SK-N-SH (cell line): ENCODE measurements around the gene MAP2K3. TPM values are rescaled to one million over a fixed set of nuclear protein-coding genes. Genes with fewer than 3 reads are reported as not detected.

Experiments used
- CTCF ChIA-PET: fragments of 300-600, 350-600 bp; formaldehyde crosslinking; extraction: SDS; loops from one replicate; lab custom pipeline; 2021; lab: Yijun Ruan, JAX
- POLR2A ChIA-PET: fragments of 350-600 bp; sonication (Branson Sonifier 250); formaldehyde crosslinking; extraction: SDS; loops from one replicate; lab custom pipeline; 2020; ENCODE audit warnings: antibody characterized with exemption, inconsistent platforms; lab: Yijun Ruan, JAX
- DNase-seq: peaks from one replicate; pipeline ENCODE4 v3.0.0; 2012
- H2AFZ ChIP-seq: fragments of 200-600 bp; sonication (generic); 2 replicates; pipeline ENCODE4 v1.8.1; 2016; ENCODE audit warnings: antibody characterized with exemption, mild to moderate bottlenecking, low read depth
- H3F3A ChIP-seq: fragments of 200-600 bp; sonication (generic); replicated peaks from 2 replicates; pipeline ENCODE3; 2016; ENCODE audit warnings: antibody characterized with exemption, mild to moderate bottlenecking; ENCODE audit not compliant: insufficient read depth
- H3K27ac ChIP-seq, 2 experiments: fragments of 200-500 bp in 1 of 2; fragments of 200-600 bp in 1 of 2; sonication (Bioruptor generic) in 1 of 2; sonication (generic), shearing (Covaris generic) in 1 of 2; 2 replicates each; pipeline versions ENCODE4 v1.5.1 to v1.6.1; 2014 to 2016; ENCODE audit warnings: low read depth in 2 of 2, inconsistent platforms in 1 of 2, low read length in 1 of 2, mild to moderate bottlenecking in 1 of 2, mixed read lengths in 1 of 2
- H3K27me3 ChIP-seq: fragments of 200-600 bp; sonication (generic), shearing (Covaris generic); 2 replicates; pipeline ENCODE4 v1.6.1; 2016; ENCODE audit warnings: mixed run types; ENCODE audit not compliant: insufficient read depth
- H3K36me3 ChIP-seq, 2 experiments: fragments of 200-500 bp in 1 of 2; fragments of 200-600 bp in 1 of 2; sonication (Bioruptor generic) in 1 of 2; sonication (generic) in 1 of 2; replicated peaks in 1 of 2; 2 replicates each; pipeline versions ENCODE3 to v1.5.1; 2014 to 2016; ENCODE audit warnings: low read length in 1 of 2, mild to moderate bottlenecking in 1 of 2; ENCODE audit not compliant: insufficient read depth in 2 of 2, control insufficient read depth in 1 of 2
- H3K4me1 ChIP-seq, 2 experiments: fragments of 200-500 bp in 1 of 2; fragments of 200-600 bp in 1 of 2; sonication (Bioruptor generic) in 1 of 2; sonication (generic), shearing (Covaris generic) in 1 of 2; 2 replicates each; pipeline versions ENCODE4 v1.5.1 to v1.6.1; 2014 to 2016; ENCODE audit warnings: low read depth in 1 of 2, low read length in 1 of 2, mixed run types in 1 of 2; ENCODE audit not compliant: insufficient read depth in 2 of 2, control insufficient read depth in 1 of 2
- H3K4me2 ChIP-seq: fragments of 200-600 bp; sonication (generic), shearing (Covaris generic); 2 replicates; pipeline ENCODE4 v1.6.1; 2017; ENCODE audit warnings: mixed run types
- H3K4me3 ChIP-seq, 2 experiments: fragments of 200-500 bp in 1 of 2; fragments of 200-600 bp in 1 of 2; sonication (Bioruptor generic) in 1 of 2; sonication (generic), shearing (Covaris generic) in 1 of 2; 2 replicates each; pipeline versions ENCODE4 v1.5.1 to v1.8.1; 2014 to 2016; ENCODE audit warnings: low read depth in 2 of 2, inconsistent platforms in 1 of 2, low read length in 1 of 2, mild to moderate bottlenecking in 1 of 2, mixed read lengths in 1 of 2, moderate library complexity in 1 of 2
- H3K79me2 ChIP-seq: fragments of 200-600 bp; sonication (generic); 2 replicates; pipeline ENCODE4 v1.8.1; 2017; ENCODE audit warnings: mild to moderate bottlenecking; ENCODE audit not compliant: insufficient read depth
- H3K9ac ChIP-seq: fragments of 200-600 bp; sonication (generic); 2 replicates; pipeline ENCODE4 v1.6.1; 2017; ENCODE audit warnings: mixed run types
- H3K9me2 ChIP-seq: fragments of 200-600 bp; sonication (generic); 2 replicates; pipeline ENCODE4 v1.6.1; 2017; ENCODE audit warnings: mixed run types
- H3K9me3 ChIP-seq: fragments of 200-600 bp; sonication (generic); 2 replicates; pipeline ENCODE4 v1.6.1; 2017; ENCODE audit warnings: mixed run types, mild to moderate bottlenecking, moderate library complexity
- H4K20me1 ChIP-seq: fragments of 200-600 bp; sonication (generic); 2 replicates; pipeline ENCODE4 v1.6.1; 2017; ENCODE audit warnings: mild to moderate bottlenecking, mixed run types; ENCODE audit not compliant: insufficient read depth
- CHD2 ChIP-seq: fragments of 150-350 bp; IDR thresholded peaks from 2 replicates; pipeline ENCODE4 v1.6.1; 2018; ENCODE audit warnings: low read length; ENCODE audit not compliant: partially characterized antibody
- ELF1 ChIP-seq: IDR thresholded peaks from 2 replicates; pipeline ENCODE4 v1.4.0; 2012
- EP300 ChIP-seq, 2 experiments: IDR thresholded peaks; 2 replicates each; pipeline versions ENCODE4 v1.4.0 to v1.6.1; 2012; ENCODE audit warnings: borderline replicate concordance in 1 of 2, low read depth in 1 of 2, low read length in 1 of 2
- FOSL2 ChIP-seq: IDR thresholded peaks from 2 replicates; pipeline ENCODE4 v1.4.0; 2012; ENCODE audit warnings: low read depth, mild to moderate bottlenecking, moderate library complexity, borderline replicate concordance
- FOXJ3 ChIP-seq: sonication (generic); formaldehyde crosslinking; IDR thresholded peaks from 2 replicates; pipeline ENCODE4 v1.5.1; 2020; ENCODE audit warnings: mild to moderate bottlenecking, missing genetic modification reagents
- GABPA ChIP-seq: IDR thresholded peaks from 2 replicates; pipeline ENCODE4 v1.4.0; 2012; ENCODE audit warnings: low read depth, mild to moderate bottlenecking
- JUND ChIP-seq: IDR thresholded peaks from 2 replicates; pipeline ENCODE4 v1.4.0; 2012
- MAX ChIP-seq: IDR thresholded peaks from 2 replicates; pipeline ENCODE4 v1.4.0; 2012; ENCODE audit warnings: low read depth
- MEF2A ChIP-seq: IDR thresholded peaks from 2 replicates; pipeline ENCODE4 v1.4.0; 2012; ENCODE audit warnings: low read depth, borderline replicate concordance
- NFIC ChIP-seq: IDR thresholded peaks from 2 replicates; pipeline ENCODE4 v1.4.0; 2012; ENCODE audit warnings: borderline replicate concordance
- POLR2AphosphoS5 ChIP-seq: IDR thresholded peaks from 2 replicates; pipeline ENCODE4 v1.6.1; 2012; ENCODE audit warnings: low read depth, low read length
- RAD21 ChIP-seq: IDR thresholded peaks from 2 replicates; pipeline ENCODE4 v1.6.1; 2012; ENCODE audit warnings: mild to moderate bottlenecking, low read length
- RFX5 ChIP-seq: IDR thresholded peaks from 2 replicates; pipeline ENCODE4 v1.6.1; 2012; ENCODE audit warnings: mild to moderate bottlenecking, improper control_type of control experiment, low read length
- SIN3A ChIP-seq: IDR thresholded peaks from 2 replicates; pipeline ENCODE4 v1.6.1; 2012; ENCODE audit warnings: low read depth, mild to moderate bottlenecking, low read length, moderate library complexity, borderline replicate concordance
- SMC3 ChIP-seq: IDR thresholded peaks from 2 replicates; pipeline ENCODE4 v1.6.1; 2012; ENCODE audit warnings: low read depth, low read length, improper control_type of control experiment
- TEAD4 ChIP-seq: IDR thresholded peaks from 2 replicates; pipeline ENCODE4 v1.4.0; 2012; ENCODE audit warnings: mild to moderate bottlenecking, borderline replicate concordance; ENCODE audit not compliant: insufficient read depth
- YY1 ChIP-seq: IDR thresholded peaks from 2 replicates; pipeline ENCODE4 v1.4.0; 2012; ENCODE audit warnings: low read depth, mild to moderate bottlenecking
- WGBS: methylation state at CpG from one replicate; pipeline ENCODE4 v1.1.6; 2017; ENCODE audit warnings: low lambda C conversion rate; 5-methylcytosine and 5-hydroxymethylcytosine counted together
- polyA plus RNA-seq, 3 experiments: library from polyadenylated mRNA; depleted of rRNA; stranded (reverse); fragments of >200 nt; gene quantifications; 2 replicates each; pipeline ENCODE4 v1.2.3, GENCODE V29; 2012
- TF ChIP-seq, protein P1 (sequence below): fragments of 150-350 bp; IDR thresholded peaks from 2 replicates; pipeline ENCODE4 v1.6.1; 2017; ENCODE audit warnings: antibody characterized with exemption, low read length, low read depth, borderline replicate concordance
- TF ChIP-seq, protein P2 (sequence below): IDR thresholded peaks from 2 replicates; pipeline ENCODE4 v1.4.0; 2012; ENCODE audit warnings: low read depth, borderline replicate concordance

The MAP2K3 gene
- polyA plus RNA-seq, 1 of the 3 experiments (the other 2 are of a cell fraction) = 30.0 TPM

- H3K9me3 ChIP-seq = no peaks in the 10 kb centered on the region
- no peaks in the 10 kb centered on the region for H3K27me3 ChIP-seq
- H3K4me2 ChIP-seq = no peak overlapping the region
- H3F3A ChIP-seq = no peaks in the 10 kb centered on the region
- no peaks in the 10 kb centered on the region for H3K36me3 ChIP-seq
- TF ChIP-seq NFIC = no peak
- no peak for TF ChIP-seq JUND
- TF ChIP-seq CHD2 = no peak
- no peak for TF ChIP-seq ELF1
- no peak for TF ChIP-seq GABPA
- TF ChIP-seq POLR2AphosphoS5 = no peak
- no peak for TF ChIP-seq FOSL2
- TF ChIP-seq, protein P1, sequence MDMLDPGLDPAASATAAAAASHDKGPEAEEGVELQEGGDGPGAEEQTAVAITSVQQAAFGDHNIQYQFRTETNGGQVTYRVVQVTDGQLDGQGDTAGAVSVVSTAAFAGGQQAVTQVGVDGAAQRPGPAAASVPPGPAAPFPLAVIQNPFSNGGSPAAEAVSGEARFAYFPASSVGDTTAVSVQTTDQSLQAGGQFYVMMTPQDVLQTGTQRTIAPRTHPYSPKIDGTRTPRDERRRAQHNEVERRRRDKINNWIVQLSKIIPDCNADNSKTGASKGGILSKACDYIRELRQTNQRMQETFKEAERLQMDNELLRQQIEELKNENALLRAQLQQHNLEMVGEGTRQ = no peak
- TF ChIP-seq FOXJ3 = no peak
- TF ChIP-seq SIN3A = no peak
- TF ChIP-seq MEF2A = no peak
- TF ChIP-seq RFX5 = no peak
- no peak for TF ChIP-seq RAD21
- TF ChIP-seq MAX = no peak
- TF ChIP-seq YY1 = no peak
- TF ChIP-seq TEAD4 = no peak
- no peak for DNase-seq
- H2AFZ ChIP-seq = no peak overlapping the region
- H3K4me3 ChIP-seq = no peak overlapping the region
- H4K20me1 ChIP-seq = no peaks in the 10 kb centered on the region
- no peaks in the 10 kb centered on the region for H3K9me2 ChIP-seq
- H3K9ac ChIP-seq = no peak overlapping the region
- H3K27ac ChIP-seq = no peak overlapping the region
- H3K4me1 ChIP-seq = peaks cover 0 to 20% of the 10 kb centered on the region in 2 experiments; a peak in 1 of 4 replicates
- no peaks in the 10 kb centered on the region for H3K79me2 ChIP-seq
- ChIA-PET CTCF (no interaction called here), POLR2A (interaction anchor here (0.6 kb wide), 1 partner anchor 1521 kb away, joined by 3 read pairs; no protein-coding TSS in a partner anchor)
Measured at GRCh38 chr17:21362331-21362931, 77.9 kb downstream of the MAP2K3 start.

DNA sequence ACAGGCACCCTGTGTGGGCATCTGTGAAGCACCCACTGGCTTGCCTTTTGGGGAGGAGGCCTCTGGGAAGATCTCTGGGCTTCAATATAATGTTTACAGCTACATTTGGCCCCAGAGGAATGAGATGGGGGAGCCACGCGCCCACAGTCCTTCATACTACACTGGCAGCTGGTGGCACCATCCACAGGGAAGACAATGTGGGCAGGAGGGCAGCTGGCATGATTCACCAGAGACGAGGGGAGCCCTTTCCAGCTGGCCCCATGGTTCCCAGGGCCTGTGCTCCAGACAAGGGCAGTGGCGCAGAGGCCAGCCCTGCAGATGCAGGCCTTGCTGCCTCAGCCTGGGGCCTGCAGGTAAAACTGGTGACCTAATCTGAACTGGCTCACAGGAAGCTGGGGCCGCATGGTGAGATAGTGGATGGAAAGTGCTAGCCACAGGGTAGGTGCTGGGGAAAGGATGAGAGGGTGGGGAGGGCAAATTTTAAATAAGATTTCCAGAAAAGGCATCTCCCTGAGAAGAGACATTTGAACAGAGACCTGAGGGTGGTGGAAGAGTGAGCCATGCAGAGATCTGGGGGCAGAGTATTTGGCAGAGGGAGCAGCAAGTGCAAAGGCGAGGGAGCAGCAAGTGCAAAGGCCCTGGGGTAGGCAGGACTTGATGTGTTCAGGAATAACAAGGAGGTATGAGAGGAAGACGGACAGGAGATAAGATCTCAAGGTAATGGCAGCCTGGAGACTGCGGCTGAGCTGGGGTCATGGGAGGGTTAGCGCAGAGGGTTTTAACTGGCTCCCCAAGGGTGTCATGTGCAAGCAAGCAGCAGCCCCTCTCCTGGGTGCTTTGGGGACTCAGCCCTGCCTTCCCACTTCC lies 79.5 kb downstream of the MAP2K3 start:
- H3K27me3 ChIP-seq = no peaks in the 10 kb centered on the region
- H3K27ac ChIP-seq = no peak overlapping the region
- no peaks in the 10 kb centered on the region for H3K79me2 ChIP-seq
- H4K20me1 ChIP-seq = no peaks in the 10 kb centered on the region
- WGBS = 70% methylated on average over 9 of the region's 9 CpGs
- no peak for DNase-seq
- H3K4me1 ChIP-seq = peaks cover 0 to 12% of the 10 kb centered on the region in 2 experiments; a peak in 1 of 4 replicates
- CTCF ChIA-PET = interaction anchor here (0.6 to 1.5 kb wide), 5 partner anchors 9 to 245 kb away, joined by 3 to 6 read pairs (median 3); no protein-coding TSS in a partner anchor
- no peak overlapping the region for H3K4me2 ChIP-seq
- H3K9me3 ChIP-seq = no peaks in the 10 kb centered on the region
- no peak overlapping the region for H3K4me3 ChIP-seq
- H3F3A ChIP-seq = no peaks in the 10 kb centered on the region
- no peak overlapping the region for H2AFZ ChIP-seq
- H3K9me2 ChIP-seq = no peaks in the 10 kb centered on the region
- no peak overlapping the region for H3K9ac ChIP-seq
- POLR2A ChIA-PET = no interaction called here
- H3K36me3 ChIP-seq = no peaks in the 10 kb centered on the region
- no peak for TF ChIP-seq SMC3
- no peak for TF ChIP-seq EP300 (IDR thresholded peaks at IDR 0.05; ENCODE audit: borderline replicate concordance in 1 of 2, low read depth in 1 of 2, low read length in 1 of 2)
- TF ChIP-seq, protein P2, sequence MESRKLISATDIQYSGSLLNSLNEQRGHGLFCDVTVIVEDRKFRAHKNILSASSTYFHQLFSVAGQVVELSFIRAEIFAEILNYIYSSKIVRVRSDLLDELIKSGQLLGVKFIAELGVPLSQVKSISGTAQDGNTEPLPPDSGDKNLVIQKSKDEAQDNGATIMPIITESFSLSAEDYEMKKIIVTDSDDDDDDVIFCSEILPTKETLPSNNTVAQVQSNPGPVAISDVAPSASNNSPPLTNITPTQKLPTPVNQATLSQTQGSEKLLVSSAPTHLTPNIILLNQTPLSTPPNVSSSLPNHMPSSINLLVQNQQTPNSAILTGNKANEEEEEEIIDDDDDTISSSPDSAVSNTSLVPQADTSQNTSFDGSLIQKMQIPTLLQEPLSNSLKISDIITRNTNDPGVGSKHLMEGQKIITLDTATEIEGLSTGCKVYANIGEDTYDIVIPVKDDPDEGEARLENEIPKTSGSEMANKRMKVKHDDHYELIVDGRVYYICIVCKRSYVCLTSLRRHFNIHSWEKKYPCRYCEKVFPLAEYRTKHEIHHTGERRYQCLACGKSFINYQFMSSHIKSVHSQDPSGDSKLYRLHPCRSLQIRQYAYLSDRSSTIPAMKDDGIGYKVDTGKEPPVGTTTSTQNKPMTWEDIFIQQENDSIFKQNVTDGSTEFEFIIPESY = no peak
